ENCODE measurements around the gene GAB2.

DNA sequence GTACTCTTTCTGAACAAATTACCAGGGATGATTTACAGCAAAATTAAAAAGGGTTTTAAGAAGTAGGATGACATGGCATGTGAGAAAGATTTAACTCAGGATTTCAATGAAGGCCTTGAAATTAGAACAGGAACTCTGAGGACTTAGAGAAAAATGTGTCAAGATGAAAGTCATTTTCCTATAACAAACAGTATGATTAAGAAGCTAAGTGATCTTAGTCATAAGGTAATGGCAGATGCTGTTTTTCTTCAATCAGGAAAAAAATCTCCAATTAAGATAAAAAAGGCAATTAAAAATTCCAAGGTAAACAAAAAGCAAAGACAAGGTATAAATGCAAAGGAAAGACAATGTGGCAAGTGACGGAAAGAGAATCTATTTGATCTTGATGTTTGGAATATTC lies 73.5 kb downstream of the GAB2 start:
- TF ChIP-seq, protein P1, sequence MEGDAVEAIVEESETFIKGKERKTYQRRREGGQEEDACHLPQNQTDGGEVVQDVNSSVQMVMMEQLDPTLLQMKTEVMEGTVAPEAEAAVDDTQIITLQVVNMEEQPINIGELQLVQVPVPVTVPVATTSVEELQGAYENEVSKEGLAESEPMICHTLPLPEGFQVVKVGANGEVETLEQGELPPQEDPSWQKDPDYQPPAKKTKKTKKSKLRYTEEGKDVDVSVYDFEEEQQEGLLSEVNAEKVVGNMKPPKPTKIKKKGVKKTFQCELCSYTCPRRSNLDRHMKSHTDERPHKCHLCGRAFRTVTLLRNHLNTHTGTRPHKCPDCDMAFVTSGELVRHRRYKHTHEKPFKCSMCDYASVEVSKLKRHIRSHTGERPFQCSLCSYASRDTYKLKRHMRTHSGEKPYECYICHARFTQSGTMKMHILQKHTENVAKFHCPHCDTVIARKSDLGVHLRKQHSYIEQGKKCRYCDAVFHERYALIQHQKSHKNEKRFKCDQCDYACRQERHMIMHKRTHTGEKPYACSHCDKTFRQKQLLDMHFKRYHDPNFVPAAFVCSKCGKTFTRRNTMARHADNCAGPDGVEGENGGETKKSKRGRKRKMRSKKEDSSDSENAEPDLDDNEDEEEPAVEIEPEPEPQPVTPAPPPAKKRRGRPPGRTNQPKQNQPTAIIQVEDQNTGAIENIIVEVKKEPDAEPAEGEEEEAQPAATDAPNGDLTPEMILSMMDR (IDR thresholded peaks at IDR 0.05): no peak
- TF ChIP-seq POLR2A (IDR thresholded peaks at IDR 0.05): no peak
